Karpas-422 (cell line): ENCODE measurements around the gene TMEM132C. TPM values are rescaled to one million over a fixed set of nuclear protein-coding genes. Genes with fewer than 3 reads are reported as not detected.

ENCODE experiments used
- DNase-seq: peaks from one replicate; pipeline ENCODE4 v3.0.0-alpha.2; 2015
- H2AFZ ChIP-seq: fragments of 200-600 bp; sonication (generic); 2 replicates; pipeline ENCODE4 v1.6.1; 2014; ENCODE audit warnings: antibody characterized with exemption, low read length, mixed read lengths
- H3K27ac ChIP-seq: fragments of 200-600 bp; sonication (generic); 2 replicates; pipeline ENCODE4 v1.5.1; 2014; ENCODE audit warnings: mild to moderate bottlenecking, low read length, moderate library complexity
- H3K27me3 ChIP-seq: fragments of 200-600 bp; sonication (generic); 2 replicates; pipeline ENCODE4 v1.6.1; 2014; ENCODE audit warnings: low read length, mixed read lengths
- H3K36me3 ChIP-seq: fragments of 200-600 bp; sonication (generic); 2 replicates; pipeline ENCODE4 v1.6.1; 2014; ENCODE audit warnings: low read length, mixed read lengths; ENCODE audit not compliant: insufficient read depth
- H3K4me1 ChIP-seq: fragments of 200-600 bp; sonication (generic); 2 replicates; pipeline ENCODE4 v1.6.1; 2014; ENCODE audit warnings: mild to moderate bottlenecking, low read length, mixed read lengths
- H3K4me2 ChIP-seq: fragments of 200-600 bp; sonication (generic); 2 replicates; pipeline ENCODE4 v1.6.1; 2014; ENCODE audit warnings: low read length, low read depth, mild to moderate bottlenecking; ENCODE audit not compliant: poor library complexity, severe bottlenecking
- H3K4me3 ChIP-seq: fragments of 200-600 bp; sonication (generic); 2 replicates; pipeline ENCODE4 v1.5.1; 2014; ENCODE audit warnings: mild to moderate bottlenecking, antibody characterized with exemption, low read length, mixed read lengths
- H3K79me2 ChIP-seq: fragments of 200-600 bp; sonication (generic); 2 replicates; pipeline ENCODE4 v1.6.1; 2014; ENCODE audit warnings: mild to moderate bottlenecking, low read length, mixed read lengths
- H3K9ac ChIP-seq: fragments of 200-600 bp; sonication (generic); 2 replicates; pipeline ENCODE4 v1.6.0; 2014; ENCODE audit warnings: low read length
- H3K9me2 ChIP-seq: fragments of 200-600 bp; sonication (generic), shearing (Covaris generic); replicated peaks from 2 replicates; pipeline ENCODE4 v1.6.0; 2014; ENCODE audit warnings: mild to moderate bottlenecking, low read length, moderate library complexity; ENCODE audit not compliant: insufficient read depth
- H3K9me3 ChIP-seq: fragments of 300-700, 200-600 bp; sonication (generic); 2 replicates; pipeline ENCODE4 v1.6.1; 2014; ENCODE audit warnings: low read length, mixed read lengths
- H4K20me1 ChIP-seq: fragments of 200-600 bp; sonication (generic); 2 replicates; pipeline ENCODE4 v1.6.1; 2014; ENCODE audit warnings: mild to moderate bottlenecking, antibody characterized with exemption, low read length, low read depth; ENCODE audit not compliant: insufficient read depth
- total RNA-seq: library from RNA; depleted of rRNA; stranded (reverse); fragments of >200 nt; shearing (Covaris generic); gene quantifications from 2 replicates; pipeline ENCODE4 v1.2.3, GENCODE V29; 2014; ENCODE audit warnings: low replicate concordance

TMEM132C gene
- total RNA-seq, 1 experiment from 2014 or later, result not detected

DNA sequence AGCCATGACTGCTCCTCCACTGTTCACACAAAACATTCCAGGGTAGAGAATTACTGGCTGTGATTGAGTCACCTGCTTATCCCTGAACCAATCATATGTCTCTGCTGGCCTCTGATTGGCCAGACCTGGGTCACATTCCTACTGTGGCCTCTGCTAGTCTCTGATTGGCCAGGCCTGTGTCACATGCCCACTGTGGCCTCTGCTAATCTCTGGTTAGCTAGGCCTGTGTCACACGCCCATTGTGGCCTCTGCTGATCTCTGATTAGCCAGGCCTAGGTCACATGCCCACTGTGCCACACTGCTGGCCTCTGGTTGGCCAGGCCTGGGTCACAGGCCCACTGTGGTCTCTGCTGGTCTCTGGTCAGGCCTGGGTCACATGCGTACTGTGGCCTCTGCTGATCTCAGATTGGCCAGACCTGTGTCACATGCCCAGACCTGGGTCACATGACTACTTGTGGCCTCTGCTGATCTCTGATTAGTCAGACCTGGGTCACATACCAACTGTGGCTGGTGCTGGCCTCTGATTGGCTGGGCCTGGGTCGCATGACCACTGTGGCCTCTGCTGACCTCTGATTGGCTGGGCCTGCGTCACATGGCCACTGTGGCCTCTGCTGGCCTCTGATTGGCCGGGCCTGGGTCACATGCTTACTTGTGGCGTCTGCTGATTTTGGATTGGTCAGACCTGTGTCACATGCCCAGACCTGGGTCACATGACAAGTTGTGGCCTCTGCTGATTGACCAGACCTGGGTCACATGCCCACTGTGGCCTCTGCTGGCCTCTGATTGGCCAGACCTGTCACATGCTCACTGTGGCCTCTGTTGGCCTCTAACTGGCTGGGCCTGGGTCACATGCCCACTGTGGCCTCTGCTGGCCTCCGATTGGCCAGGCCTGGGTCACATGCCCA is 305.2 kb downstream of the TMEM132C start:
- Histone ChIP-seq H3K4me2 (no peak overlapping the region), H3K9me2 (no peaks in the 10 kb centered on the region), H3K27me3 (no peaks in the 10 kb centered on the region), H3K36me3 (no peaks in the 10 kb centered on the region), H3K4me3 (no peak overlapping the region), H3K9ac (no peak overlapping the region), H3K9me3 (peaks cover 8% of the 10 kb centered on the region), H3K27ac (no peak overlapping the region), H4K20me1 (no peaks in the 10 kb centered on the region), H3K4me1 (no peaks in the 10 kb centered on the region), H2AFZ (no peak overlapping the region), H3K79me2 (no peaks in the 10 kb centered on the region)
- DNase-seq, result no peak

DNA sequence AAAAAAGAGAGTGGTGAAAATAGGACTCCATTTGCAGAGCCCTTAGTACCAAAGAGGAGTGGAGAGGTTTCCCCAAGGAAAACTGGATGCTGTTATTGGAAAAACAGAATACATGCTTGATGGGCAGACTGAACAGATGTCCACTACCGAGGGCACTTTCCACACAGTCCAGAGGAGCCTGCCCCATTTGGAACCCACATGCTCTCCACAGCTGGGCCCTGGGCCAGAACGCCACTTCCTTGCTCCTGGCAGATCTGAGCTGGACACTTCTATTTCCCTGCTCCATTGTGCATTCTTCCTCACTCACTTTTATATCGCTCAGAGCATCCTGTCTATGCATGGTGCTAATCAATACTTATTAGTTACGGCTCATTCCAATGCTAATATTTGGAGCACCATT is 306.9 kb downstream of the TMEM132C start:
- no peak overlapping the region for H3K27ac ChIP-seq
- no peak overlapping the region for H3K9ac ChIP-seq
- no peak for DNase-seq
- H2AFZ ChIP-seq, result no peak overlapping the region
- H3K36me3 ChIP-seq, result no peaks in the 10 kb centered on the region
- H3K4me1 ChIP-seq, result no peaks in the 10 kb centered on the region
- H3K9me3 ChIP-seq, result peaks cover 8% of the 10 kb centered on the region
- no peak overlapping the region for H3K4me2 ChIP-seq
- H3K27me3 ChIP-seq, result no peaks in the 10 kb centered on the region
- no peaks in the 10 kb centered on the region for H3K9me2 ChIP-seq
- H4K20me1 ChIP-seq, result no peaks in the 10 kb centered on the region
- no peak overlapping the region for H3K4me3 ChIP-seq
- H3K79me2 ChIP-seq, result no peaks in the 10 kb centered on the region

DNA sequence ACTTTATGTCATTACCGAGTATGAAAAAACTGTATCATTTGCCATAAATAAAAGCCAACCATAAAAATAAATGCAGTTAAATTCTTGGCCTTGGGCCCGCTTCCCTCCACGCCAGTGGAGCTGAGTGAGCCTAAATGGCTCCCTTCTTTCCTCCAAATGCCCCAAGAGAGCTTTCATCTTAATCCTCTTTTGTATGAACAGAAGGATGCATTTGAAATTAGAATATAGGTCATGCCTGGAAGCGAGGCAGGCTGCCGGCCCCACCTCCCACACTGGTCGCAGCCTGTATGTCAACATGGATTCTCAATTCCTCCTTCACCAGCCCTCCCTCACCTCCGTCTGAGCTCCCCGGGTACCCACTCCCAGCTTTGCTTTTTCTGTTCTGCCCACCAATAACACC is 311.1 kb downstream of the TMEM132C start:
- DNase-seq, result no peak
- Histone ChIP-seq H3K27me3 (no peaks in the 10 kb centered on the region), H3K4me1 (no peaks in the 10 kb centered on the region), H2AFZ (no peak overlapping the region), H3K4me2 (no peak overlapping the region), H3K36me3 (no peaks in the 10 kb centered on the region), H3K79me2 (no peaks in the 10 kb centered on the region), H3K4me3 (no peak overlapping the region), H3K9ac (no peak overlapping the region), H4K20me1 (no peaks in the 10 kb centered on the region), H3K9me2 (no peaks in the 10 kb centered on the region), H3K27ac (no peak overlapping the region), H3K9me3 (no peaks in the 10 kb centered on the region)

DNA sequence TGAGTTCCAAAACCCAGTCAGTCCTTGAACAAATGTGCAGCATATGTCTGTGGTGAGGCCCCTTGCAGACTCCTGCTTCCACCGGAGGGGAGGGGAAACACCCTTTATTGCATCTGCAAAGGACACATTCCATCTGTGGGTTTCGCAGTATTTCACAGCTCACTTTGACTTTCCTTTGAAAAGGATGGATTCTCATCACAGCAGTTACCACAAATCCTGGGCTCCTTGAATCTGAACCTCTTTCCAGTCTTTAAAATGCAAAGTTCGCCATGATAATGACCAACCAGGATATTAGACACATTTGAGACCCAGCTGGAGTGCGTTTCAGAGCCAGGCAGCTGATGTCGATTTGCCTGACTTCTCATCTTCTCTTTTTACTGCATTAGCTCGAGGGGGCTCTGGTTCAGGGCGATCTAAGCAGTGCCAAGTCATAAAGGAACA is 314.4 kb downstream of the TMEM132C start:
- no peaks in the 10 kb centered on the region for H3K36me3 ChIP-seq
- H3K4me3 ChIP-seq, result no peak overlapping the region
- H3K9me3 ChIP-seq, result no peaks in the 10 kb centered on the region
- no peak overlapping the region for H3K27ac ChIP-seq
- H3K4me2 ChIP-seq, result no peak overlapping the region
- no peak overlapping the region for H2AFZ ChIP-seq
- no peaks in the 10 kb centered on the region for H3K9me2 ChIP-seq
- no peaks in the 10 kb centered on the region for H4K20me1 ChIP-seq
- H3K79me2 ChIP-seq, result no peaks in the 10 kb centered on the region
- H3K9ac ChIP-seq, result no peak overlapping the region
- DNase-seq, result no peak
- no peaks in the 10 kb centered on the region for H3K27me3 ChIP-seq
- H3K4me1 ChIP-seq, result no peaks in the 10 kb centered on the region

DNA sequence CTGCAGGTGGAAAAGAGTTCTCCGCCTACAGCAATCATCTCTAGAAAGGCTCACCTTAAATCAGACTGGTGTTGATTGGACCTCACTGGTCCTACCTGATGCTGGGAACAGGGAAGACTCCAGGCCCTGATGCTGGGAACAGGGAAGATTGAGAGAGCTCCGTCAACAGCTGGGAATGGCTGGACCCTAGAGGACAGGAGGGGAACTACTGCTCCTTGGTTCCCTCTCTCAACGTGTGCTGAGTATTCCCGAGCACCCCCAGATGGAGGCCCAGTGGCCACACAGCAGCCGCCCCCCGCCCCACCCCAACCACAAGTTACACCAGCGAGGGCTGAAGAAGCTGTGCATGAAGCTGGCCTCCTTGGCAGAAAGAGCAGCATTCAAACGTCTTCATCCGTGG is 316.5 kb downstream of the TMEM132C start:
- Histone ChIP-seq H3K4me1 (no peaks in the 10 kb centered on the region), H4K20me1 (no peaks in the 10 kb centered on the region), H3K9me3 (no peaks in the 10 kb centered on the region), H3K36me3 (no peaks in the 10 kb centered on the region), H3K9ac (no peak overlapping the region), H3K4me3 (no peak overlapping the region), H3K79me2 (no peaks in the 10 kb centered on the region), H2AFZ (no peak overlapping the region), H3K27ac (no peak overlapping the region), H3K9me2 (no peaks in the 10 kb centered on the region), H3K27me3 (no peaks in the 10 kb centered on the region), H3K4me2 (no peak overlapping the region)
- DNase-seq, result no peak

DNA sequence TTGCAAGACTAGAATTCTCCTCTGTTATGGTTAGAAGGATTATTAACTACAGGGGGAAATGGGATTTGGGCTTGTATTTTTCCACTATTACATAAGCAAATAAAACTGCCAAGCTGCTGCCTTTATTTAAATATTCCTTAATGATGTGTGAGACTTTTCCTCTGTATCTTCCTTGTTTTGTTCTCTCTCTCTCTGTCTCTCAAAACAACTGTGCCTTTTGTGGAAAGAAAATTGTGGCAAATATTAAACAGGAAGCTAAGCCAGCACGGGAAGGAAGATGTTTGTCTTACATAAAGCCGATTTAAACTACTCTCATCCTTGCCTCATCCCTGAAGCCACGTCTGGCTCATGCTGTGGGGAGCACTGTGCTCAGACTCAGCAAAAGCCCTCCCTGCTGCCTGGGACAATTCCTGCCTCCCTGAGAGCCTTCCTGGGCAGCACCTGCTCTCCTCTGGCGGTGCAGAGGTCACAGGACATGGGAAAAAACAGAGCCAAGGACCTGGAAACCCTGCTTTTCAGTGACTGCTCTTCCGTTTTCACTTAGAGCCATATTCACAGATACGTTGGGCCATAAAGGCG is 319.6 kb downstream of the TMEM132C start:
- Histone ChIP-seq H3K4me1 (no peaks in the 10 kb centered on the region), H3K36me3 (no peaks in the 10 kb centered on the region), H2AFZ (no peak overlapping the region), H3K27ac (no peak overlapping the region), H3K9me2 (no peaks in the 10 kb centered on the region), H4K20me1 (no peaks in the 10 kb centered on the region), H3K79me2 (no peaks in the 10 kb centered on the region), H3K4me2 (no peak overlapping the region), H3K9me3 (no peaks in the 10 kb centered on the region), H3K4me3 (no peak overlapping the region), H3K27me3 (no peaks in the 10 kb centered on the region), H3K9ac (no peak overlapping the region)
- DNase-seq, result no peak

DNA sequence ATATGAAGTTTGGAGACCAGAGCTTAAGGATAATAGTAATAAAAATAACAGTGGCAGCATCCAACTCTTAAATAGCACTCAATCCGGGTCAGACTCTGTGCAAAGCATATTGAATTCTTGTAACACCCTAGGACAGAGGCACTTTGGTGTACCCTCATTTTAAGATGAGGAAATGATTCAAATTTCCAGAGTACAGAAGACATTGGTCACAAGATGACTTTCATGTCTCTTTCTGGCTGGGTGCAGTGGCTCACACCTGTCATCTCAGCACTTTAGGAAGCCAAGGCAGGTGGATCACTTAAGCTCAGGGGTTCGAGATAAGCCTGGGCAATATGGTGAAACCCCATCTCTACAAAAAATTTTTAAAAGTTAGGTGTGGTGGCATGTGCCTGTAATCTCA is 320.9 kb downstream of the TMEM132C start:
- no peaks in the 10 kb centered on the region for H3K36me3 ChIP-seq
- no peak overlapping the region for H3K9ac ChIP-seq
- H3K9me3 ChIP-seq, result no peaks in the 10 kb centered on the region
- no peaks in the 10 kb centered on the region for H4K20me1 ChIP-seq
- DNase-seq, result no peak
- no peaks in the 10 kb centered on the region for H3K79me2 ChIP-seq
- H3K4me2 ChIP-seq, result no peak overlapping the region
- H3K27ac ChIP-seq, result no peak overlapping the region
- no peaks in the 10 kb centered on the region for H3K27me3 ChIP-seq
- H2AFZ ChIP-seq, result no peak overlapping the region
- H3K9me2 ChIP-seq, result no peaks in the 10 kb centered on the region
- H3K4me1 ChIP-seq, result no peaks in the 10 kb centered on the region
- no peak overlapping the region for H3K4me3 ChIP-seq

DNA sequence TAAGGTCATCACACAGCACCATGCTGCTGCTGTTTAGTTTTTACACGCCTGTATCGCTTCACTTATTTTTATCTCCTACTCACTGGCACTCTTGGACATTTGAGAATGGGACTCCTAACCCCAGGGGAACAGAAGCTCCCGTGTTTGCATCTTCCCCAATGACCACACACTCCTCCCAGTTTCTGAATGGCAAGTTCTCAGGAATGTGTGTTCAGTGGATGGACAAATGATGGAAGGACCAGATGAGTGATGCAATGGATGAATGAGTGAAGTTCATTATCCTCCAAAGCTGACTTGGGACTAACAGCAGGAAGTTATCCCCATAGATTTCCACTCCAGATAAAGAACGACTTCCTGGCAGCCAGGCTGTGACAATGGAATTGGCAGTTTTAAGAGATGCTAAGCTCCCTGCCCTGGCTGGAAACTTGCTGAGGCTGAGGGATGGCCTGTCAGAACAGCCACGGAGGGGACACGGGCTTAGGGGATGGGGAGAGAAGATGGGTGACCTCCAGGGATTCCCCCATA is 325.3 kb downstream of the TMEM132C start:
- Histone ChIP-seq H3K9ac (no peak overlapping the region), H3K4me1 (no peaks in the 10 kb centered on the region), H3K4me2 (no peak overlapping the region), H3K9me2 (no peaks in the 10 kb centered on the region), H3K9me3 (no peaks in the 10 kb centered on the region), H3K4me3 (no peak overlapping the region), H3K36me3 (no peaks in the 10 kb centered on the region), H2AFZ (no peak overlapping the region), H4K20me1 (no peaks in the 10 kb centered on the region), H3K27me3 (no peaks in the 10 kb centered on the region), H3K79me2 (no peaks in the 10 kb centered on the region), H3K27ac (no peak overlapping the region)
- no peak for DNase-seq
